ENCODE results near the gene ATG2A. TPM values are rescaled to one million over a fixed set of nuclear protein-coding genes. Genes with fewer than 3 reads are reported as not detected.

Gene ATG2A
- total RNA-seq, 1 donor from 2014 or later, result 24.8 TPM

- Histone ChIP-seq H3K27me3 (ENCODE audit: control insufficient read depth, insufficient read depth, low read length) (no peaks in the 10 kb centered on the region), H3K36me3 (ENCODE audit: control insufficient read depth, insufficient read depth, low read length) (peaks cover 1% of the 10 kb centered on the region), H3K4me3 (ENCODE audit: low read depth, low read length) (no peak overlapping the region)
- DNase-seq (ENCODE audit: low read depth), result no peak
- no peak for TF ChIP-seq CTCF (IDR thresholded peaks at IDR 0.05; ENCODE audit: insufficient read depth, low read length, poor library complexity, severe bottlenecking)
Measured at GRCh38 chr11:64929625-64930024, 12.6 kb upstream of the ATG2A start.

GRCh38 chr11:64928957-64929356, 11.9 kb upstream of the ATG2A start:
- no peak overlapping the region for H3K4me3 ChIP-seq (ENCODE audit: low read depth, low read length)
- H3K27me3 ChIP-seq (ENCODE audit: control insufficient read depth, insufficient read depth, low read length), result no peaks in the 10 kb centered on the region
- no peak for DNase-seq (ENCODE audit: low read depth)
- no peak for TF ChIP-seq CTCF (IDR thresholded peaks at IDR 0.05; ENCODE audit: insufficient read depth, low read length, poor library complexity, severe bottlenecking)
- peaks cover 1% of the 10 kb centered on the region for H3K36me3 ChIP-seq (ENCODE audit: control insufficient read depth, insufficient read depth, low read length)

GRCh38 chr11:64926689-64927088, 9.7 kb upstream of the ATG2A start:
- Histone ChIP-seq H3K27me3 (ENCODE audit: control insufficient read depth, insufficient read depth, low read length) (no peaks in the 10 kb centered on the region), H3K36me3 (ENCODE audit: control insufficient read depth, insufficient read depth, low read length) (peaks cover 1% of the 10 kb centered on the region), H3K4me3 (ENCODE audit: low read depth, low read length) (no peak overlapping the region)
- no peak for DNase-seq (ENCODE audit: low read depth)
- TF ChIP-seq CTCF (IDR thresholded peaks at IDR 0.05; ENCODE audit: insufficient read depth, low read length, poor library complexity, severe bottlenecking), result no peak

- no peak for TF ChIP-seq CTCF (IDR thresholded peaks at IDR 0.05; ENCODE audit: insufficient read depth, low read length, poor library complexity, severe bottlenecking)
- peak overlapping the region; percentile 67 for H3K4me3 ChIP-seq (ENCODE audit: low read depth, low read length)
- DNase-seq (ENCODE audit: low read depth), result no peak
- H3K27me3 ChIP-seq (ENCODE audit: control insufficient read depth, insufficient read depth, low read length), result no peaks in the 10 kb centered on the region
- peaks cover 1% of the 10 kb centered on the region for H3K36me3 ChIP-seq (ENCODE audit: control insufficient read depth, insufficient read depth, low read length)
Measured at GRCh38 chr11:64925536-64926436, 8.8 kb upstream of the ATG2A start.

GRCh38 chr11:64924910-64925284, 7.9 kb upstream of the ATG2A start:
- H3K4me3 ChIP-seq (ENCODE audit: low read depth, low read length), result peak overlapping the region; percentile 67
- H3K36me3 ChIP-seq (ENCODE audit: control insufficient read depth, insufficient read depth, low read length), result no peaks in the 10 kb centered on the region
- no peaks in the 10 kb centered on the region for H3K27me3 ChIP-seq (ENCODE audit: control insufficient read depth, insufficient read depth, low read length)
- TF ChIP-seq CTCF (IDR thresholded peaks at IDR 0.05; ENCODE audit: insufficient read depth, low read length, poor library complexity, severe bottlenecking), result no peak
- no peak for DNase-seq (ENCODE audit: low read depth)
